Activated effector memory CD4-positive, alpha-beta T cell treated with anti-CD3 and anti-CD28 coated beads, Interleukin-2, amount 50 U/mL, for 16 hours (primary cell): ENCODE data around the gene SNAI3.

Experiments
- DNase-seq: peaks from one replicate; pipeline ENCODE4 v3.0.0-alpha.2; 2020

Gene SNAI3

GRCh38 chr16:88703486-88704309 lies 17.4 kb upstream of the SNAI3 start:
- DNase-seq, result peak; percentile 88

GRCh38 chr16:88702371-88703210 lies 16.3 kb upstream of the SNAI3 start:
- DNase-seq, result no peak

GRCh38 chr16:88701581-88702370 lies 15.5 kb upstream of the SNAI3 start:
- peak; percentile 72 for DNase-seq

- peak; percentile 98 for DNase-seq
Measured at GRCh38 chr16:88700636-88701482, 14.6 kb upstream of the SNAI3 start.

GRCh38 chr16:88700322-88700635 lies 14.0 kb upstream of the SNAI3 start:
- DNase-seq, result no peak

GRCh38 chr16:88699180-88699579 lies 12.9 kb upstream of the SNAI3 start:
- DNase-seq, result no peak

- no peak for DNase-seq
Measured at GRCh38 chr16:88698646-88699045, 12.3 kb upstream of the SNAI3 start.

GRCh38 chr16:88697831-88698615 lies 11.7 kb upstream of the SNAI3 start:
- DNase-seq, result no peak

- DNase-seq, result no peak
Measured at GRCh38 chr16:88697116-88697830, 11.0 kb upstream of the SNAI3 start.

- DNase-seq, result no peak
Measured at GRCh38 chr16:88696441-88696840, 10.1 kb upstream of the SNAI3 start.

GRCh38 chr16:88695753-88696152 lies 9.4 kb upstream of the SNAI3 start:
- DNase-seq, result no peak

GRCh38 chr16:88695218-88695617 lies 8.9 kb upstream of the SNAI3 start:
- DNase-seq, result no peak

- DNase-seq, result no peak
Measured at GRCh38 chr16:88694221-88695087, 8.1 kb upstream of the SNAI3 start.

- peak; percentile 64 for DNase-seq
Measured at GRCh38 chr16:88693420-88694177, 7.3 kb upstream of the SNAI3 start.

GRCh38 chr16:88692861-88693260 lies 6.6 kb upstream of the SNAI3 start:
- DNase-seq, result peak; percentile 70

GRCh38 chr16:88691924-88692560 lies 5.7 kb upstream of the SNAI3 start:
- DNase-seq, result peak; percentile 77

- peak; percentile 60 for DNase-seq
Measured at GRCh38 chr16:88691129-88691813, 5.0 kb upstream of the SNAI3 start.
